ENCODE data around the gene FOXD2.
"Not testable (repeated sequence)": the region's sequence is repeated elsewhere in the genome, so short reads cannot be mapped to it uniquely, and the experiment has no call there.

FOXD2 gene

GRCh38 chr1:47450606-47451005 is 12.8 kb downstream of the FOXD2 start:
- Histone ChIP-seq H3K27ac (ENCODE audit: low read depth, low read length) (no peak overlapping the region), H3K79me2 (ENCODE audit: control insufficient read depth, insufficient read depth, low read length, poor library complexity) (no peaks in the 10 kb centered on the region), H3K27me3 (ENCODE audit: insufficient read depth, low read length) (peaks cover 51% of the 10 kb centered on the region), H3K4me1 (ENCODE audit: control insufficient read depth in 1 of 2, insufficient read depth in 2 of 2, low read length in 2 of 2) (no peaks in the 10 kb centered on the region), H2BK5ac (ENCODE audit: low read depth, low read length, poor library complexity) (no peak overlapping the region), H3K4me3 (ENCODE audit: low read depth, low read length) (no peak overlapping the region), H2BK12ac (ENCODE audit: low read length) (no peak overlapping the region), H4K91ac (ENCODE audit: low read depth, low read length) (no peak overlapping the region), H2AFZ (ENCODE audit: insufficient read depth, low read length, poor library complexity) (no peak overlapping the region), H3K4ac (ENCODE audit: low read depth, low read length) (no peak overlapping the region), H4K12ac (ENCODE audit: low read depth, low read length) (no peak overlapping the region), H3K23ac (ENCODE audit: low read length) (no peak overlapping the region), H3K14ac (ENCODE audit: low read length) (no peak overlapping the region), H3K9ac (ENCODE audit: low read length) (no peak overlapping the region), H2BK120ac (ENCODE audit: insufficient read depth, low read length, poor library complexity) (no peak overlapping the region), H3K79me1 (ENCODE audit: low read length) (no peaks in the 10 kb centered on the region), H2AK5ac (ENCODE audit: low read length) (no peak overlapping the region), H3K36me3 (ENCODE audit: control insufficient read depth in 1 of 2, insufficient read depth in 2 of 2, low read length in 2 of 2) (no peaks in the 10 kb centered on the region), H4K8ac (ENCODE audit: low read depth, low read length) (no peak overlapping the region), H3K4me2 (ENCODE audit: low read length) (no peak overlapping the region), H3K18ac (ENCODE audit: low read length) (no peak overlapping the region), H3K9me3 (ENCODE audit: insufficient read depth, low read depth, low read length) (peaks cover 3% of the 10 kb centered on the region)
- no CpG with 5 or more reads among the region's 4 CpGs for whole genome bisulfite sequencing (ENCODE audit: extremely low coverage, insufficient coverage, insufficient read length)
- no peak for DNase-seq

GRCh38 chr1:47452426-47452825 is 14.6 kb downstream of the FOXD2 start:
- Histone ChIP-seq H3K4me1 (ENCODE audit: control insufficient read depth in 1 of 2, insufficient read depth in 2 of 2, low read length in 2 of 2) (no peaks in the 10 kb centered on the region), H2AFZ (ENCODE audit: insufficient read depth, low read length, poor library complexity) (no peak overlapping the region), H4K12ac (ENCODE audit: low read depth, low read length) (no peak overlapping the region), H3K4me2 (ENCODE audit: low read length) (no peak overlapping the region), H3K27ac (ENCODE audit: low read depth, low read length) (no peak overlapping the region), H3K27me3 (ENCODE audit: insufficient read depth, low read length) (peaks cover 36% of the 10 kb centered on the region), H3K79me2 (ENCODE audit: control insufficient read depth, insufficient read depth, low read length, poor library complexity) (no peaks in the 10 kb centered on the region), H4K8ac (ENCODE audit: low read depth, low read length) (no peak overlapping the region), H2BK120ac (ENCODE audit: insufficient read depth, low read length, poor library complexity) (no peak overlapping the region), H3K9ac (ENCODE audit: low read length) (no peak overlapping the region), H3K4ac (ENCODE audit: low read depth, low read length) (no peak overlapping the region), H3K4me3 (ENCODE audit: low read depth, low read length) (no peak overlapping the region), H2BK12ac (ENCODE audit: low read length) (no peak overlapping the region), H3K9me3 (ENCODE audit: insufficient read depth, low read depth, low read length) (peaks cover 3% of the 10 kb centered on the region), H3K18ac (ENCODE audit: low read length) (no peak overlapping the region), H2BK5ac (ENCODE audit: low read depth, low read length, poor library complexity) (no peak overlapping the region), H2AK5ac (ENCODE audit: low read length) (no peak overlapping the region), H3K36me3 (ENCODE audit: control insufficient read depth in 1 of 2, insufficient read depth in 2 of 2, low read length in 2 of 2) (no peaks in the 10 kb centered on the region), H4K91ac (ENCODE audit: low read depth, low read length) (no peak overlapping the region), H3K79me1 (ENCODE audit: low read length) (no peaks in the 10 kb centered on the region), H3K14ac (ENCODE audit: low read length) (no peak overlapping the region), H3K23ac (ENCODE audit: low read length) (no peak overlapping the region)
- no peak for DNase-seq
- WGBS (ENCODE audit: extremely low coverage, insufficient coverage, insufficient read length): no CpG with 5 or more reads among the region's 1 CpG

GRCh38 chr1:47453910-47454309 is 16.1 kb downstream of the FOXD2 start:
- not testable (repeated sequence) for DNase-seq; H3K4me2 ChIP-seq (ENCODE audit: low read length); H4K8ac ChIP-seq (ENCODE audit: low read depth, low read length); H3K27ac ChIP-seq (ENCODE audit: low read depth, low read length); H2BK12ac ChIP-seq (ENCODE audit: low read length); H3K4ac ChIP-seq (ENCODE audit: low read depth, low read length); H4K12ac ChIP-seq (ENCODE audit: low read depth, low read length); H3K14ac ChIP-seq (ENCODE audit: low read length); H3K79me1 ChIP-seq (ENCODE audit: low read length); H3K9me3 ChIP-seq (ENCODE audit: insufficient read depth, low read depth, low read length); H3K36me3 ChIP-seq (ENCODE audit: control insufficient read depth in 1 of 2, insufficient read depth in 2 of 2, low read length in 2 of 2); H2BK5ac ChIP-seq (ENCODE audit: low read depth, low read length, poor library complexity); H3K23ac ChIP-seq (ENCODE audit: low read length); H2AFZ ChIP-seq (ENCODE audit: insufficient read depth, low read length, poor library complexity); H3K79me2 ChIP-seq (ENCODE audit: control insufficient read depth, insufficient read depth, low read length, poor library complexity); H3K4me1 ChIP-seq (ENCODE audit: control insufficient read depth in 1 of 2, insufficient read depth in 2 of 2, low read length in 2 of 2); H3K18ac ChIP-seq (ENCODE audit: low read length); H4K91ac ChIP-seq (ENCODE audit: low read depth, low read length); H3K4me3 ChIP-seq (ENCODE audit: low read depth, low read length); H2AK5ac ChIP-seq (ENCODE audit: low read length); H3K9ac ChIP-seq (ENCODE audit: low read length); H2BK120ac ChIP-seq (ENCODE audit: insufficient read depth, low read length, poor library complexity)
- peaks cover 26% of the 10 kb centered on the region for H3K27me3 ChIP-seq (ENCODE audit: insufficient read depth, low read length)
- WGBS (ENCODE audit: extremely low coverage, insufficient coverage, insufficient read length): no CpG with 5 or more reads among the region's 2 CpGs

GRCh38 chr1:47456250-47456649 is 18.4 kb downstream of the FOXD2 start:
- no peak for DNase-seq
- Histone ChIP-seq H3K23ac (ENCODE audit: low read length) (no peak overlapping the region), H3K79me2 (ENCODE audit: control insufficient read depth, insufficient read depth, low read length, poor library complexity) (no peaks in the 10 kb centered on the region), H2BK120ac (ENCODE audit: insufficient read depth, low read length, poor library complexity) (no peak overlapping the region), H2BK5ac (ENCODE audit: low read depth, low read length, poor library complexity) (no peak overlapping the region), H3K79me1 (ENCODE audit: low read length) (no peaks in the 10 kb centered on the region), H4K91ac (ENCODE audit: low read depth, low read length) (no peak overlapping the region), H2BK12ac (ENCODE audit: low read length) (no peak overlapping the region), H2AFZ (ENCODE audit: insufficient read depth, low read length, poor library complexity) (no peak overlapping the region), H3K4ac (ENCODE audit: low read depth, low read length) (no peak overlapping the region), H3K27me3 (ENCODE audit: insufficient read depth, low read length) (peaks cover 3% of the 10 kb centered on the region), H3K27ac (ENCODE audit: low read depth, low read length) (no peak overlapping the region), H3K9me3 (ENCODE audit: insufficient read depth, low read depth, low read length) (no peaks in the 10 kb centered on the region), H3K9ac (ENCODE audit: low read length) (no peak overlapping the region), H2AK5ac (ENCODE audit: low read length) (no peak overlapping the region), H3K36me3 (ENCODE audit: control insufficient read depth in 1 of 2, insufficient read depth in 2 of 2, low read length in 2 of 2) (no peaks in the 10 kb centered on the region), H3K14ac (ENCODE audit: low read length) (no peak overlapping the region), H3K4me2 (ENCODE audit: low read length) (no peak overlapping the region), H3K18ac (ENCODE audit: low read length) (no peak overlapping the region), H3K4me3 (ENCODE audit: low read depth, low read length) (no peak overlapping the region), H4K12ac (ENCODE audit: low read depth, low read length) (no peak overlapping the region), H4K8ac (ENCODE audit: low read depth, low read length) (no peak overlapping the region), H3K4me1 (ENCODE audit: control insufficient read depth in 1 of 2, insufficient read depth in 2 of 2, low read length in 2 of 2) (no peaks in the 10 kb centered on the region)
- WGBS (ENCODE audit: extremely low coverage, insufficient coverage, insufficient read length): no CpG with 5 or more reads among the region's 4 CpGs

Data from trophoblast cell (in vitro differentiated cells and primary cell).